Retinal pigment epithelial cell (primary cell): ENCODE measurements around the gene RHOBTB3.

ENCODE experiments used
- DNase-seq: peaks from one replicate; pipeline ENCODE4 v3.0.0-alpha.2; 2010; ENCODE audit warnings: low read depth
- H3K4me3 ChIP-seq: 2 replicates; pipeline ENCODE4 v1.5.1; 2011; ENCODE audit warnings: mild to moderate bottlenecking, low read length, control low read depth, moderate library complexity
- TF ChIP-seq, protein P1 (sequence below): conservative IDR thresholded peaks from 2 replicates; pipeline ENCODE4 v1.5.1; 2011; ENCODE audit warnings: low read depth, low read length, control low read depth, inconsistent platforms

Gene RHOBTB3

DNA sequence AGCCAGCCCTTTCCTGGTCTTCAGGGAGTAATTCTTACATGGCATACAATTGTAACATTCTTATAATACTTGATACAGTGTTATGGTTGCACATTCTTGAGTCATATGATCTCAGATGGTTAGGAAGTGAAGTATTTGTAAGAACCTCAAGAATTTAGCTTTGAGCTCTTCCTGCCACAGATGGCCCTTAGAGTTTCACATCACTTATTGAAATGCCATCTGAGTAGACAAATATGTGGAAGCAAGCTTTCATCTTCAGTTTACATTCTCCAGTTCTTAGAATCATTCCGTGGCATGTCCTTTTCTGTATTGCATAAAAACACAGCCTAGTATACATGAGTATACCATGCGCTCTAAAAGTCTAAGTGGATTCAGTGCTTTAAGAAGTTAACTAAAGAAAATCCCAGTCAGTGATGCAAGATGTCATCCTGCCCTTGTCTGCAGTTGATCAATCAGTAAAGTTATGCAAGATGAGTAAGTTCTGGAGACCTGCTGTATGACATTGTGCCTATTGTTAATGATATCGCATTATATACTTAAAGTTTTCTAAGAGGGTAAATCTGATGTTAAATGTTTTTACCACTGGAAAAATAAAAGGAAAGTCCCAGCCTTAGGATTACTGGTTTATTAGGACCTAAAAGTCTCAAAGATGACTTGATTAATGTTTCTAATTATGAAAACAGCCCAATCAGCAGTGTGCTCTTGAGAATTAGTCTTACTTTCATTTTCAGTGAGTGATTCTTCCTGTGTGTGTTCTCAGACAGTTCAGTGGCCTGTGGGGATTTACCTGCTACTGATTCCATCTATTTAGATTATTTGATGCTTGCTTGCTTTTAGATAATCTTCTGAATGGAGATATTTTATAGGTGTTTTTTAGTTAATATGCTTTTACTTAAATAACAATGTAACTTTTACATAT is 29.4 kb downstream of the RHOBTB3 start:
- DNase-seq, result peak; percentile 93
- peak overlapping the region; percentile 5 for H3K4me3 ChIP-seq
- TF ChIP-seq, protein P1, sequence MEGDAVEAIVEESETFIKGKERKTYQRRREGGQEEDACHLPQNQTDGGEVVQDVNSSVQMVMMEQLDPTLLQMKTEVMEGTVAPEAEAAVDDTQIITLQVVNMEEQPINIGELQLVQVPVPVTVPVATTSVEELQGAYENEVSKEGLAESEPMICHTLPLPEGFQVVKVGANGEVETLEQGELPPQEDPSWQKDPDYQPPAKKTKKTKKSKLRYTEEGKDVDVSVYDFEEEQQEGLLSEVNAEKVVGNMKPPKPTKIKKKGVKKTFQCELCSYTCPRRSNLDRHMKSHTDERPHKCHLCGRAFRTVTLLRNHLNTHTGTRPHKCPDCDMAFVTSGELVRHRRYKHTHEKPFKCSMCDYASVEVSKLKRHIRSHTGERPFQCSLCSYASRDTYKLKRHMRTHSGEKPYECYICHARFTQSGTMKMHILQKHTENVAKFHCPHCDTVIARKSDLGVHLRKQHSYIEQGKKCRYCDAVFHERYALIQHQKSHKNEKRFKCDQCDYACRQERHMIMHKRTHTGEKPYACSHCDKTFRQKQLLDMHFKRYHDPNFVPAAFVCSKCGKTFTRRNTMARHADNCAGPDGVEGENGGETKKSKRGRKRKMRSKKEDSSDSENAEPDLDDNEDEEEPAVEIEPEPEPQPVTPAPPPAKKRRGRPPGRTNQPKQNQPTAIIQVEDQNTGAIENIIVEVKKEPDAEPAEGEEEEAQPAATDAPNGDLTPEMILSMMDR, result no peak

DNA sequence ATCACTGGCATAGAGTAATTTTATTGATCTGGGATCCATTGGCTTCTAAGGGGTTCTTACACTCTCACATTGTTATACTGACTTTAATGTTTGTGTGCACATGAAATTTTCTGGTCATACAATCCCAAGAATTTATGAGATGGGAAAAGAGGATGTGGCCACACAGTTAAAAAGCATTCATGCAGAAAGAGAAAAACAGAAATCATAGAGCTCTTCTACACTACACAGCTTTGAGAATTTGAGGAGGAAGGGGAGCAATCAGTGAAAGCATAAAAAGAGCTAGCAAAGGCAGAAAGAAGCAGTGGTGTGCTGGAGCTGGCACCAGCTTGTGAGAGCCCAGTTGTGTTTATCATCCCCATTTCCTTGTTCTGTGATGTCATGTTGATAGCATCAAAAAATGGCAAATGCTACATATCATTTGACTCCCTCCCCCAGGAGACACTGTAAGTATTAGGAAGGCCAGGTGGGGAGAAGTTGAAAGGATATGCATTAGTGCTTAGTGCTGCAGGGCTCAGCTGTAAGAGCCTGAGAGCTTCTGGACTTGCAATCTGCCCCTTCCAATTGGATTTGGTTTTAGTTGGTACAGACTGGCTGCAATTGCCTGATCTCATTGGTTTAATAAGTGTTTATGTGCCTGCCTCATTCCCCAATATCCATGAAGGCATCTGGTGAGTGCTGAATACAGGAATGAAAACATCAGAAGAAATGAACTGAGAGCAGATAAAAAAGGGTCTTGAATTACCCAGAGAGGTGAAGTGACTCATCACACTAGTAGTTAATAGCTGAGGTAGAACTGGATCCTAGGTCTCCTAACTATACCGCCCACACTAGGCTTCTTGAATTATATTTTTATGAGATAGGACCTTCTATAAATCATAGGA is 30.9 kb downstream of the RHOBTB3 start:
- DNase-seq, result no peak
- no peak overlapping the region for H3K4me3 ChIP-seq
- TF ChIP-seq, protein P1, result no peak

DNA sequence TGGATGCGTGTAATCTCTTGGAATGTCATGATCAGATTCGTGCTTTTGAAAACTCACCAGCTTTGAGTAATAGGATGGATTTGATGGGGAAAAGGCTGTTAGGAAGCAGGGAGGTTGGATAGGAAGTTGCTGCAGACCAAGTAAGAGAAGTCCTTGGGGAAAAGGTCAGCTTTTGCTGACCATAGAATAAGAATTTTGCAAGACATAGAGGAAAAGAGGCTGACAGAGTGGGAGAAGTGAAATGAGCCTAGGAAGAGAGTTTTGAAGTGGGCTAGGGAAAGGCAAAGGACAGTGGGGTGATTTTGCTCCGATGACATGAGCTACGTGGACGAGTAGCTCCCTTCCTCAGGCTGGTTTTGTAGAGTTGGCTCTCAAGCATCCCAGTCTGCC is 31.5 kb downstream of the RHOBTB3 start:
- no peak overlapping the region for H3K4me3 ChIP-seq
- TF ChIP-seq, protein P1, result no peak
- DNase-seq, result no peak

DNA sequence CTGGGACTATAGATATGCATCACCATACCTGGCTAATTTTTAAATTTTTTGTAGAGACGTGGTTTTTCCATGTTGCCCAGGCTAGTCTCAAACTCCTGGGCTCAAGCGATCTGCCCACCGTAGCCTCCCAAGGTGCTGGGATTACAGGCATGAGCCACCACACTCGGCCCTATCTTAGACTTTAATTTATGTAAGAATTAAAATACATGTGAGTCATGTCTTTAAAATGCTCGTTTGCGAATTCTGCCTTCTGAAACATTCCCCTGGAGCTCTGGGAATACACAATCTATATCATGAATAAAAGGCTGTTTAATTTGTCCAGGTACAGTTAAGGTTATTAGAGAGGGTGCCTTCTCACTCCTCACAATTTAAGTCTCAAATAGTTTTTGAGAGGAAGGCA is 32.8 kb downstream of the RHOBTB3 start:
- TF ChIP-seq, protein P1, result no peak
- DNase-seq, result no peak

DNA sequence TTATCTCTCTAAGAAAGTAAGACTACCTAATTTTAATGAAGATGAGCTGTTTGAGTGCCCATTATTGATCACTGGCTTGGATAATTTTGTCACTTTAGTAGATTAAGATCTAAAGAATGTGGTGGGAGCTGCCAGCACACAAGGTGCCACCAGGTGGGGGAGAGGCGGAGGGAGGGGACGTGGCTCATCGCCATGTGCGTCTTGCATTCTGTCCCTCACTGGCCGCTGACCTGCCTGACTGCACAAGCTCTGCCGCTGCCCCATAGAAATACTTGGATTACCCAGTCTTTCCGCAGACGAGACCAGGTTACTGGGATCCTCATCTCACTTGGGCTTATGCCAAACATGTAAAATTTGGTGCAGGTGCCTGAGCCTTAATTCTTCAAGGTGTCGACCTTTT is 37.6 kb downstream of the RHOBTB3 start:
- DNase-seq, result no peak
- H3K4me3 ChIP-seq, result no peak overlapping the region
- TF ChIP-seq, protein P1, result no peak

More for the DNA sequence above, 32.8 kb downstream of the RHOBTB3 start:
- H3K4me3 ChIP-seq, result no peak overlapping the region

DNA sequence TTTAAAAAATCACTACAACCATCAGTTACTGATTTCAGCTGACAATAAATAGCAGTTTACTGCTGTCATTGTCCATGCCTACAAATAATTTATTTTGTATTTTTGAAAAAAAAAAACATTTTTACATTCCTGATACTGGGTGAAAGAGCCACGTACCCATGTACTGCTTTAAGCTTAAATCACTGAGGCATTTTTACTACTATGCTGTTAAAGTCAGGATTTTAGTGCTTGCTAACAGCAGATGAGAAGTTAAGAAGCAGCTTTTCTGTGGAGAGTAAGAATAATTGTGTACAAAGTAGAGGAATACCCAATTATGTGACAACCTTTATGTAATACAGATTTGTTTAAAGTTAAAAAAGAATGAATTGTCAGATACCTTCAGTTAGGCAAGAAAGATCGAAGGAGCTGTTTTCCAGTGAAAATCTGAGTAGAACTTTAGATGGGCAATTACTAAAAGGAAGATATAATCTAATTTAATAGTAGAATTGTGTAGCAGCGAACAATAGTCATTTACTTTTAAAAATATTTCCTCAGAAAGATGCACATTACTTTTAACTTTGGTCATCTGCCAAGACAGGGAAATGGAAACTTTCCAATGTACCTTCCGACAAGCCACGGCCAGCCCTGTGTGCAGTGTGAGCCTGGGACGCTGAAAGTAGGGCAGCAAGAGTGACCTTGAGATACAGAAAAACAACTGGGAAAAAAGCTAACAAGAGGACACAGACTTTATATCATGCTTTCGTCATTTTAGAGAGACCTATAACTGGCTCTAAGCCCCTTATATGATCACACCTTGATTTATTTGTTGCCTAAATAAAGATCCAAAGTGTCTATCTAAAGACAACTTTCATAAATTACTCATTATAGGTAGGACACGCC is 39.9 kb downstream of the RHOBTB3 start:
- TF ChIP-seq, protein P1, result no peak
- no peak for DNase-seq
- H3K4me3 ChIP-seq, result no peak overlapping the region
